ENCODE measurements around the gene YWHAH.
A peak's percentile ranks its signal among the peaks of the same experiment; 100 is the strongest.

YWHAH gene

GRCh38 chr22:31962387-31963125 is 18.2 kb downstream of the YWHAH start:
- TF ChIP-seq ARNTL (CRISPR knock-in tag; IDR thresholded peaks at IDR 0.05; ENCODE audit: borderline replicate concordance, low read depth): no peak
- no peak for TF ChIP-seq SNAI2 (CRISPR knock-in tag; IDR thresholded peaks at IDR 0.05)
- ATAC-seq: no peak; the same call in 2 of the 3 replicates

DNA sequence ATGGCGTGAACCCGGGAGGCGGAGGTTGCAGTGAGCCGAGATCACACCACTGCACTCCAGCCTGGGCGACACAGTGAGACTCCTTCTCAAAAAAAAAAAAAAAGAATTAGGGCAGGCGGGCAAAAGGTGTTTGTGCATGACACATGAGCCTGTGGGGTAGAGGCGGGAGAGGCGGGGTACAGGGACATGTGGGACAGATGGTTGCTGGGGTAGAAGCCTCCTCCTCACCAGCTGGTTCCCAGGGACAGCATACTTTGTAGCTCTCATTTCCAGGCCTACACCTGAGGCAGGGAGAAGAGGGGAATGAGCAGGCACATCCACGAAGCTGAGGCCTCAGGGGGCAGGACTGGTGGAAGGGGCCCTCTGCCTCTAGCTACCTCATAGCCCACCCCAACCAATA is 23.7 kb downstream of the YWHAH start:
- ATAC-seq: no peak
- no peak for TF ChIP-seq ZNF70 (CRISPR knock-in tag; IDR thresholded peaks at IDR 0.05)
- no peak for TF ChIP-seq ESRRG (CRISPR knock-in tag; IDR thresholded peaks at IDR 0.05)
- no peak for TF ChIP-seq TCF4 (CRISPR knock-in tag; IDR thresholded peaks at IDR 0.05; ENCODE audit: borderline replicate concordance)
- TF ChIP-seq TSHZ2 (CRISPR knock-in tag; IDR thresholded peaks at IDR 0.05): no peak
- no peak for TF ChIP-seq OSR1 (CRISPR knock-in tag; IDR thresholded peaks at IDR 0.05)
- TF ChIP-seq CREB5 (CRISPR knock-in tag; IDR thresholded peaks at IDR 0.05; ENCODE audit: low read depth): no peak
- TF ChIP-seq, protein P1, sequence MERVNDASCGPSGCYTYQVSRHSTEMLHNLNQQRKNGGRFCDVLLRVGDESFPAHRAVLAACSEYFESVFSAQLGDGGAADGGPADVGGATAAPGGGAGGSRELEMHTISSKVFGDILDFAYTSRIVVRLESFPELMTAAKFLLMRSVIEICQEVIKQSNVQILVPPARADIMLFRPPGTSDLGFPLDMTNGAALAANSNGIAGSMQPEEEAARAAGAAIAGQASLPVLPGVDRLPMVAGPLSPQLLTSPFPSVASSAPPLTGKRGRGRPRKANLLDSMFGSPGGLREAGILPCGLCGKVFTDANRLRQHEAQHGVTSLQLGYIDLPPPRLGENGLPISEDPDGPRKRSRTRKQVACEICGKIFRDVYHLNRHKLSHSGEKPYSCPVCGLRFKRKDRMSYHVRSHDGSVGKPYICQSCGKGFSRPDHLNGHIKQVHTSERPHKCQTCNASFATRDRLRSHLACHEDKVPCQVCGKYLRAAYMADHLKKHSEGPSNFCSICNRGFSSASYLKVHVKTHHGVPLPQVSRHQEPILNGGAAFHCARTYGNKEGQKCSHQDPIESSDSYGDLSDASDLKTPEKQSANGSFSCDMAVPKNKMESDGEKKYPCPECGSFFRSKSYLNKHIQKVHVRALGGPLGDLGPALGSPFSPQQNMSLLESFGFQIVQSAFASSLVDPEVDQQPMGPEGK (CRISPR knock-in tag; IDR thresholded peaks at IDR 0.05; ENCODE audit: borderline replicate concordance): no peak
- TF ChIP-seq CSDC2 (CRISPR knock-in tag; IDR thresholded peaks at IDR 0.05): no peak
- TF ChIP-seq ZNF8 (CRISPR knock-in tag; IDR thresholded peaks at IDR 0.05): no peak
- no peak for TF ChIP-seq ISL1 (CRISPR knock-in tag; IDR thresholded peaks at IDR 0.05)
- TF ChIP-seq TOX (CRISPR knock-in tag; IDR thresholded peaks at IDR 0.05; ENCODE audit: borderline replicate concordance): no peak
- no peak for TF ChIP-seq PPARA (CRISPR knock-in tag; IDR thresholded peaks at IDR 0.05; ENCODE audit: borderline replicate concordance)
- no peak for TF ChIP-seq ZNF565 (CRISPR knock-in tag; conservative IDR thresholded peaks at IDR 0.05; ENCODE audit: low read depth)

DNA sequence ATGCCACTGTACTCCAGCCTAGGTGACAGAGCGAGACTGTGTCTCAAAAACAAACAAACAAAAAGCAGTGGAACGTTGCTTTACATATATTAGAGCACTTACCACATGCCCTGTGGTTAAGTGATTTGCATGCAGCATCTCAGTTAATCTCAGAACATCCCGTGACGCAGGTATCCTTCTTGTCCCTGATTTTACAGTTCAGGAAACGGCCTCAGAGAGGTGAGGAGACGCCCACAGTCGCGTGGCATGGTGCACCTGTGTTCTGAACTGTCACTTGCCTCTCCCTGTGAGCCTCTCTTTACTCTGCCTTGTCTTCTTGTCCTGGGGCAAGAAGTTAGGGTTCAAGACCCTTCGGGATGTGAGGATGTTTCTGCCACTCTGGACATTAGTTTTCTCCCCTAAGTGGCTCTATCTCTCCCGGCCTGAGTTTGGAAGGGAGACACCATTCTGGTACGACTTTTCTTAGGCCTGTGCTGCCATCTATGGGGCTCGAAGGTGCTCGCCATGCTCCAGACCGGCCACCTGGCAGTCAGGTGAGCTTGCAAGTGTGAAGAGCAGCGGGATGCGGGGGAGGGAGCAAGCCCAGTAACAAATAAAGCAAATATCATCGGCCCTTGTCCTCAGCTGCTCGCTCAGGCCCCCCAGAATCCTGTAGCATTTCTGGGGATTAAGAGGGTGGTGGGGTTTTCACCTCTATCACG is 25.6 kb downstream of the YWHAH start:
- no peak for TF ChIP-seq TSHZ2 (CRISPR knock-in tag; IDR thresholded peaks at IDR 0.05)
- peak; percentile 89 for ATAC-seq

DNA sequence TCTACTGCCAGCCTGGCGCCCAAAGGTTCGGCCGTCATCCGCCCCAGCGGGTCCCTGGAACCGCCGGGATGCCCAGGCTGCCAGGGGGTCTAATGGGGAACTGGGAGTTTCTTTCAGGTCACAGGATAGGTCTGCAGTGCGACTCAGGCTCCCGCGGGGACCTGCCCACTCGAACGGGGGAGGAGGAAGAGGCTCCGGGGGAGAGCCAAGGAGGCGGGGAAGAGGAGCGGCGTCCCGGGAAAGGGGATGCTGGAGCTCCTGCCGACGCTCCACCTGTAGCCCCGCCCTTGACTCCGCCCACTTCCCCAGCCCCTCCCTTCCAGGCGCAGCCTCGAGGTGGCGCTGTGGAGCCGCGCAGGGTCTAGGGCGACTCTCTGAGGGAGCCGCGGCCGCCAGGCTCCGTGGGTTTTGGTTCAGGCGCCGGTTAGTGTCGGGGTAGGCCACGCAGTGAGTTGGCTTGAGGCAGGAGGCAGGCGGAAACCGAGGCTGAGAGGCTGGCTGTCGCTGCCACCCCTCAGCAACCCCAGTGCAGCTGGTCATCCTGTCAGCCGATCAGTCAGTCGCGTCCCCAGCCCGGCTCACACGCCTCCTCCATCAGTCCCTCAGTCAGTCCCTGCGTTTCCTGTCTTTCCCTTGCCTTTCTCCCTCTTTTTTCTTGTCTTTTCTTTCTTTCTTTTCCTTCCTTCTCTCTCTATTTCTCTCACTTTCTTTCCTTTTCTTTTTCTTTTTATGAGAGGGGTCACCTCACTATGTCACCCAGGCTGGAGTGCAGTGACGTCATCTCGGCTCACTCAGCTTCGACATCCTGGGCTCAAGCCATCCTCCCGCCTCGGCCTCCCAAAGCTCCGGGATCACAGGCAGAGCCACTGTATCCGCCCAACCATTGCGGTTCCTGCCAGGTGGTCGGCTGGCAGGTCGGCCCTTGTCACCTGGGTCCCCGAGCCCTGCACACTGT is 26.4 kb downstream of the YWHAH start:
- peak; percentile 96 for ATAC-seq
- TF ChIP-seq GLIS3 (CRISPR knock-in tag; IDR thresholded peaks at IDR 0.05): no peak

Measured in SK-N-SH treated with all-trans-retinoic acid at 6 μM for 48 hours (cell line).